ENCODE results near the gene CNTNAP2.

The CNTNAP2 gene

DNA sequence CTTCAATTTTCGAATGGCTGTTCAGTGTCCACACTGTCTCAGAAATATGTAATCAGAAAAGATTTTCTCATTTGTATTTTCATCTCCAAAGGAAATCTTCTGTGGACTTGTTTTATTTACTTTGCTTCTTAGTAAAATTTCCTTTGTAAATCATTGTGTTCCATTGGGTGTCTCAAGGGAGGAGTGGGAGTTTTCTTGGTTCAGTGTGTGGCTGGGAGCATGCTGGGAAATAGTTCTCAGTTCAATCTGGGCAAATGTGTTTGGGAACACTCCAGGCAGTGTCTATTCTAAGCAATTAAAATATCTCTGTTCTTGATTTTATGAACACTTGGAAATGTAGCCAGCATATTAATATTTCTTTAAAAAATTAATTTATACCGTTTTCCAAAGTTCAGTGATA is 1019.8 kb downstream of the CNTNAP2 start:
- no peak for DNase-seq
- TF ChIP-seq GATA1 (IDR thresholded peaks at IDR 0.05; ENCODE audit: low read depth, low read length) (no peak), POLR2A (IDR thresholded peaks at IDR 0.05; ENCODE audit: low read length) (no peak)

DNA sequence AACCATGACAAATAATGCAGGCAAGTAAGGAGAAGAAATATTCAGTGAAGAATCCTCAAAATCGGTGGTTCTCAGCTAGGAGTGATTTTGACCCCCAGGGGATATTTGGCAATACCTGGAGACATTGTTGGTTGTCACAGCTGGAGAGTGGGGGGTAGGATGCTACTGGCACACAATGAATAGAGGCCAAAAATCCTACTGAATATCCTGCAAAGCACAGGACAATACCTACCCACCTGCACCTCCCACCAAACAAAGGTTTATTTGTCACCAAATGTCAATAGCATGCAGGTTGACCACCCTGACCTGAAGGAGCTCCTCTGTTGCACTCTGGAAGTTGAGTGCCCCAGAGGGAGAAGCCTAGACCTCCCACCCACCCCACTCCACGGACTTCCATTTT is 1028.6 kb downstream of the CNTNAP2 start:
- TF ChIP-seq POLR2A (IDR thresholded peaks at IDR 0.05; ENCODE audit: low read length) (no peak), GATA1 (IDR thresholded peaks at IDR 0.05; ENCODE audit: low read depth, low read length) (no peak)
- no peak for DNase-seq

DNA sequence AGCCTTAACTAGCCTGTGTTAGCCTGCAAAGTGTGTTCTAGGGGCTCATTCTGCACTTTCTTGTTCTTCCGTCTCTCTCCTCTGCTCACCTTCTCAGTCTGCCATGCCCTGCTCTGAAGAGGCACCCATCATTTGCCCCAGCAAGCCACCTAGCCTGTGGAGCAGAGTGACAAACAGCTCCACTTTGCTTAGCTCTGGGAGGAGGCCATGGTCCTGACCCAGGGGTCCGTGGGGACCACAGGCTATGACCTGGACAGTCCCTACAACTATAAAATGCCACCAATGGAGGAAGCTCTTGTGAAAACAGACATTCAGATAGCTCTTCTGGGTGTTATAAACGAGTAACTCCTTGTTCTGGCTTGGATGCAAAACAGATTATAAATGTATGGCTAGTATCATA is 1029.6 kb downstream of the CNTNAP2 start:
- DNase-seq = no peak
- TF ChIP-seq POLR2A (IDR thresholded peaks at IDR 0.05; ENCODE audit: low read length) (no peak), GATA1 (IDR thresholded peaks at IDR 0.05; ENCODE audit: low read depth, low read length) (no peak)

DNA sequence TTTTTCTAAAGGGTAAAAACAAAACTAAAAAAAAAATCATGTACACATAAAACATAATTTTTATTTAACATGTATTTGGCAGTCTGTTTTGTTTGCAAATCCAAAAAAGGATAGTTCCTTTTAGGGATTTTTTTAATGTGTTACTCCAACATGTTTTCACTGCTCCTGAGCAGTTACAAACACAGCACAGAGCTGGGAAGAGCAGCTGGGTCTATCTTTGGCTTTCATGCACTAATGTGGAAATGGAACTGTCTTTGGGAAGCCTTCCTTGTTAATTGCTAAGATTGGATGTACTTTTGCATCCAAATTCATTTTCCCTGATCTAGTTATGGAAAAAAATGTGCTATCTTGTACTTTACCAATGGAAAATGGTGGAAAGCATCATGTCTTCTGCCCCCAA is 1035.1 kb downstream of the CNTNAP2 start:
- DNase-seq = no peak
- no peak for TF ChIP-seq GATA1 (IDR thresholded peaks at IDR 0.05; ENCODE audit: low read depth, low read length)
- no peak for TF ChIP-seq POLR2A (IDR thresholded peaks at IDR 0.05; ENCODE audit: low read length)

DNA sequence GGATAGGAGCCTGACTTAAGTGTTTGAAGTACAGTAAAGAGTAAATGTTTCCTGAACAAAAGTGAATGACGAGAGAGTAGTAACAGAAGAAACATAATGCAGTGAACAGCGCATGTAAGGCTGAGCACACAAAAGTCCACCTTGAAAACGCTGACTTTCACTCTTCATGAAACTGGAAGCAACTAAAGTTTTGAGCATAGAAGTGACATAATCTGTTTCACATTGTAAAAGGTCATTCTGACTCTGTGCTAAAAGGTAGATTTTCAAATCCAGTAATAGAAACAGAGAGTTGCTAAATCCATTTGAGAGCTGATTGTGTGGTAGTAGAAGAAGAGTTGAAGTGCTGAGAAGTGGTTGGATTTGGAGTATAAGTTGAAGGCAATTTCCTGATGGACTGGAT is 1037.0 kb downstream of the CNTNAP2 start:
- TF ChIP-seq GATA1 (IDR thresholded peaks at IDR 0.05; ENCODE audit: low read depth, low read length) (no peak), POLR2A (IDR thresholded peaks at IDR 0.05; ENCODE audit: low read length) (no peak)

DNA sequence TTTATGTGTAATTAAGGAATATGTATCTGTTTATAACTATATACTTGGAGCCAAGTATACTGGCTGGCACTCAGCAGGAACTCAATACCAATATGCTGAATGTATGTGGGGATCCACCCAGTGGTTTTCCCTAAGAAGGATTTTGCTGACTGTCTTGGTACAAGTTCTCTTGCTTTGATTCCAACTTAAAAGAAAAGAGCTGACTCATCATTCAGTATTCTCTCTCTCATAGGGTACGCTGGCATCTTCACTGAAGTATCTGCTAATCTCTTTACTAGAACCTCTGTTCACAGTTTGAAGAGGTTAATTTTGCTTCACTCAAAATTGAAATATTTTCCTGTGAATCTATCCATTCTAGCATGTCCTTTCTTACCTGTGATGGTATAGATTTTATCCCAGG is 1044.8 kb downstream of the CNTNAP2 start:
- TF ChIP-seq POLR2A (IDR thresholded peaks at IDR 0.05; ENCODE audit: low read length) (no peak), GATA1 (IDR thresholded peaks at IDR 0.05; ENCODE audit: low read depth, low read length) (no peak)
- no peak for DNase-seq

More for the DNA sequence above, 1037.0 kb downstream of the CNTNAP2 start:
- DNase-seq = no peak

DNA sequence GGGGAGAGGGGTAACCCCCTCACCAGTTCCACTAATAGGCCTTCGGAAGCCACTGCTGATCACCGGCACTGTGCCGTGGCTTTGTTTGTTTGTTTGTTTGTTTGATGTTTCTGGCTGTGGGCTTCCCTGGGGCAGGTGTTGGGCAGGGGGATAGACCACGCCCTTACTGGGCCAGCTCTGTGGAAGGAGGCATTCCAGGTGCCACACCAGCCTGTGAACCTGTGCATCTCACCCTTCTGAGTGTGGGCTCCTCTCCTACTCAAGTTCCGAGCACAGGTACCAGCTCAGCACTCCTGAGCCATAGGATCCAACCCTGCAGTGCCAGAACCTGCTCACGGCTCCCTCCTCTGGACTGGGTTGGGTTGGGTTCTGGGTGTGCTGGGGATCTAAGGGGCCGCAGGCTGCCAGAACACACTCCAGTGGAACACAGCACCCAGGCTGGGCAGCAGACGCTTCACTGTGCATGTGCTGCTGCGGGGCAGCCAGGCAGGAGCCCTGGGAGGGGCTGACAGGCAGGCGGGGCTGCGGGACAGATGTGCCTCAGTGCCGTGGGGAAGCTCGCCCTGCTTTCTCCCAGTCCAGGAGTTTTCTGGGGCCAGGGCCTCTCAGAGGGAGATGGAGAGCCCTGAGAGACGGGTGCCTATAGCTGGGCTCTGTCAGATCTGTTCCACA is 1053.9 kb downstream of the CNTNAP2 start:
- TF ChIP-seq GATA1 (IDR thresholded peaks at IDR 0.05; ENCODE audit: low read depth, low read length) = no peak
- DNase-seq = no peak

DNA sequence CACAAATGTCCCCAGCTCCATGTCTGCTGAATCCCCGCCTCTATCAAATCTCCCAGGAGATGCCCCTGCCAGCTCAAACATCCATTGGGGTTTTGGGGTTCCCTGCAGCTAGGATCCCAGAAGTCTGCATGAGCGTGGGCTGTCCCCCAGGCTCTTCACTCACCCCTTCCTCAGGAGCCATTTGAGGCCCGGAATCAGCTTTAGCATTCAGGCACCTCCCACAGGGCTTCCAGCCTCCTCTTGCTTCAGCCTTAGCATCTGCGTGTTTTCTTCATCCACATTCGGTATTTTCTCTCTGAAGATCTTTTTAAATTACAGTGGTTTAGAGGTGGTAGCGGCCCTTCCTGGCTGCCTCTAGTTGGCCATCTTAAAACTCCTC is 1054.4 kb downstream of the CNTNAP2 start:
- no peak for DNase-seq
- TF ChIP-seq GATA1 (IDR thresholded peaks at IDR 0.05; ENCODE audit: low read depth, low read length) = no peak
- no peak for TF ChIP-seq POLR2A (IDR thresholded peaks at IDR 0.05; ENCODE audit: low read length)

DNA sequence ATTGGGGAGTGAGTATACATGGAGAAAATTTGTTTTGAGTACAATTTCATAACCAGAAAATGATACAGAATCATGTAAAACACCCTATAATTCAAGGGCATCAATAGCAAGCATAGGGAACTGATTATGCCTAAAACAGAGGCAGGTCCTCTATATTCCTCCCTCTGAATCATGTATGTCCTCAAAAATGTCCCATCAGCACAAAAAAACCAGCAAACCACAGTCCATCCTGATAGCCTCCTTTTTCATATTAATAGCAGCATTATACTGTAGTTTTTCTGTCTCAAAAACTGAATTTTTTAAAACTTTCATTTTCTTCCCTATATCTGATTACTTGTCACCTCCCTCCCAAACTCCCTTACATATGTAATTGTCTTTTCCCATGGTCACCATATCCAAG is 1057.3 kb downstream of the CNTNAP2 start:
- TF ChIP-seq GATA1 (IDR thresholded peaks at IDR 0.05; ENCODE audit: low read depth, low read length) (no peak), POLR2A (IDR thresholded peaks at IDR 0.05; ENCODE audit: low read length) (no peak)
- no peak for DNase-seq

DNA sequence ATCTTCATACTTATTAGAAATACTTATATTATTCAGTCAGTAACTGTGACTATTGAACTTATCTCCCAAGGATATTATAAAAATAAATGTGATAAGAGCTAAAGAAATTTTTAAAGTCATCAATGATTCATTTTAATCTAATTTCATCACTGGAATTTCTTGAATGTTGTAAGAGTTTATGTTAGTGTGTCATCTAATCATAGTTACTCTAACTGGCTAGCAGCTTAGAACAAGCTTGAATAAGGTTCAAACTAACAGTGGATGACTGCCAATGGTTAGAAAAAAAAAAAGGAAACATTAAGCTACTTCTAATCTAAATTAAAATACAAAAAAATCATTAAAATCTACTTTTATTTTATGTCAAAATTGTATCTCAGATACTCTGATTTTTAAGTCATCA is 1066.3 kb downstream of the CNTNAP2 start:
- no peak for DNase-seq
- no peak for TF ChIP-seq GATA1 (IDR thresholded peaks at IDR 0.05; ENCODE audit: low read depth, low read length)
- no peak for TF ChIP-seq POLR2A (IDR thresholded peaks at IDR 0.05; ENCODE audit: low read length)

DNA sequence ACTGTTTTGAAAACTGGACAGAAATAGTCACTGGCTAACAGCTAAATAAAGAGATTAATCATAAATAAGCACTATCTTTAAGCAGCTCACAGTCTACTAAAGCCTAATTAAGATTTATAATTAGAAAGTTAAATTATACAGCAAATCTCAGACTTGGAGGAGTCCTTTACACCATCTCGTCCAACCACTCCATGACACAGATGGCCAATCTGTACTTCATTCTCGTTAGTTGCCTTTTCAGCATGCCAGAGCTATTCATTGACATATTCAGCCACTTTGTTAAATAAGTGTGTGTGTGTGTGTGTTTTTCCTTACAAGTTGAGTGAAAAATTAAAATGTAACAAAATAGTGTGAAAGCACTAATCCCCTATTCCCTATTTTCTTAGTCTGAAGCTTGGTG is 1066.7 kb downstream of the CNTNAP2 start:
- DNase-seq = no peak
- no peak for TF ChIP-seq GATA1 (IDR thresholded peaks at IDR 0.05; ENCODE audit: low read depth, low read length)
- no peak for TF ChIP-seq POLR2A (IDR thresholded peaks at IDR 0.05; ENCODE audit: low read length)

DNA sequence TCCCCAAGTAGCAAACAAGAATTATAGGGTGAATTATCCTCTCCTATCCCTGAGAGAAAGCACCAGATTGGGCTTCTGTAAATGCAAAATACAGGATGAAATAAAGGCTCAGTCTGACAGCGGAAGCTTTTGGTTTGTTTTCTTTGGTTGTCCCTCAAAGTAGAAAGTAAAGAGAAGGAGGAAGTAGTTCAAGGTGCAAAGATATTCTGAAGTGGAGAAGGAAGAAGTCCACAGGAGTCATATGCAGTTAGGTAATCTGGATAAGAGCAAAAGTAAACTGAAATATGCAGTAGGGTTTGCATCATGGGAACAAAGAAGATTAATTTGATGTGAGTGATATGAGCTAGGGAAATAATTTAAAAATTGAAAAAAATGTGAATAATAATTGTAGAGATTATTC is 1071.9 kb downstream of the CNTNAP2 start:
- TF ChIP-seq POLR2A (IDR thresholded peaks at IDR 0.05; ENCODE audit: low read length) (no peak), GATA1 (IDR thresholded peaks at IDR 0.05; ENCODE audit: low read depth, low read length) (no peak)
- no peak for DNase-seq

DNA sequence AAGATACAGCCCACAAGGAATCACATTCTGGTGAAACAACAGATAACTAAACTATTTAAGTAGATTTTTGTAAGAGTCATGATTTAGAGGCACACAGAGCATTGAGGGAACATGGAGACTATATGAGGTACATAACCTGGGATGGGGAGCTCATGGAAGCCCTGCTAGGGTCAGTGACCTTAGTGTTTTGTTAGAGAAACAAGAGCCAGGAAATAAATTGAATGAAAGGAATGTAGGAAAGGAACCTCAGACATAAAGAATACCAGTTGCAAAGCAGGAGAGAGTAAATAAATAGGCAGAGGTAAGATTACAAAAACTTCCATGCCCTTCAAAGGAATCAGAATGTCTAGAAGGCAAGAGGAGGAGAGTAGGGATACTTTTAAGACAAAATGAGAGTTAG is 1076.9 kb downstream of the CNTNAP2 start:
- no peak for DNase-seq
- TF ChIP-seq POLR2A (IDR thresholded peaks at IDR 0.05; ENCODE audit: low read length) (no peak), GATA1 (IDR thresholded peaks at IDR 0.05; ENCODE audit: low read depth, low read length) (no peak)

DNA sequence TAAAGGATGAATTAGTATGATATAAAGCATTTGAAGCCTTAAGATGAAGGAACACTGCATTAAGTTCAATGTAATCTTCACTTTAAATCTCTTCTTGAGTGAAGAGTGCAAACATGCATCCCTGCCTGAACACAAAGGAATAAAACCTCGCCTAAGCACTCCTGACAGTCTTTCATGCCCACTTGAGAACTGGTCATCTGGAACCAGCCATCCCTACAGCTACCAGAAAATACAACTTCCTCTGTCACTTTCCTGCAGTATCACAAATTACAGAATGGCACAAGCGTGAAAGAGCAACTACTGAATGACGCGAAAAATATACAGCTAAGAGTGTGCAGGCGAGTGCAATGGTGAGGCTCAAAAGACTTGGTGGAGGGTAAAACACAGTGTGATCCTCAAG is 1079.9 kb downstream of the CNTNAP2 start:
- DNase-seq = no peak
- TF ChIP-seq GATA1 (IDR thresholded peaks at IDR 0.05; ENCODE audit: low read depth, low read length) (no peak), POLR2A (IDR thresholded peaks at IDR 0.05; ENCODE audit: low read length) (no peak)

DNA sequence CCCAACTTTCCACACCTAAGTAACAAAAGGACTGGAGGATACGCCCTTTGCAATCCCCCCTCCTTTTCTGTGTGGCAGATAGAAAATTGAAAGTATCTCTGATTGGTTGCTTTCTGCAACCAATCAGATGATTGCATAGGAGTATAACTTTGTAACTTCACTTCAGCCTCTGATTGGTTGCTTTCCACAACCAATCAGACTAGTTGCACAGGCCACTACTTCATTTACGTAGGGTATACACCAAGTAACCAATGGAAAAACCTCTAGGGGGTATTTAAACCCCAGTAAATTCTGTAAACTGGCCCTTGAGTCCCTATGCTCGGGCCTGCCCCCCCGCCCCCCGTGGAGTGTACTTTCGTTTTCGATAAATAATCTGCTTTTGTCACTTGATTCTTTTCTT is 1080.4 kb downstream of the CNTNAP2 start:
- TF ChIP-seq GATA1 (IDR thresholded peaks at IDR 0.05; ENCODE audit: low read depth, low read length) = no peak
- TF ChIP-seq POLR2A (IDR thresholded peaks at IDR 0.05; ENCODE audit: low read length) = no peak
- no peak for DNase-seq

DNA sequence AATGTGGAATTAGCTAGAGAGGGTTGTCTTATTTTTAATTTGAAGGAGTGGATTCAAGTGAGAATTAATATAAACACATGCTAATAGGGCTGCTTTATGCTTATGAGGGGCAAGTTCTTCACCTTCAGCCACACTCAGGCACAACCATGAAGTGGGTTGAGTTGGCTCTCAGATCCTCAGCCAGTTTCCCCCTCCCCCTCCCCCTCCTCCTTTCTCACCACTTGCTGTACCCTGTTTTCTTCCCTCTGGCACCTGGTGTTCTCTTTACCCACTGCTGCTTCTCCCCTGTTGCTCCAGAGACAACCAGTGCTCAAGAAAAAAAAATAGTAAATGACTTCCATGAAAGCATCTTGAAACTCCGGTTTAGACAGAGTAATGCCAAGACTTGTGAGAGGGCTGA is 1083.3 kb downstream of the CNTNAP2 start:
- no peak for TF ChIP-seq POLR2A (IDR thresholded peaks at IDR 0.05; ENCODE audit: low read length)
- no peak for TF ChIP-seq GATA1 (IDR thresholded peaks at IDR 0.05; ENCODE audit: low read depth, low read length)
- no peak for DNase-seq
